NCI-H460 (cell line): Measurements from ENCODE around the gene ZNF440. TPM values are rescaled to one million over a fixed set of nuclear protein-coding genes. Genes with fewer than 3 reads are reported as not detected.
"Not testable (repeated sequence)": the region's sequence is repeated elsewhere in the genome, so short reads cannot be mapped to it uniquely, and the experiment has no call there.

Source experiments
- DNase-seq: peaks from one replicate; pipeline ENCODE4 v3.0.0-alpha.2; 2016; ENCODE audit warnings: low read depth; ENCODE audit errors: extremely low read depth
- polyA plus RNA-seq: library from polyadenylated mRNA; depleted of rRNA; stranded (reverse); fragments of >200 nt; gene quantifications from 2 replicates; pipeline ENCODE4 v1.2.3, GENCODE V29; 2014; cell fraction: nucleus; rRNA removed
- total RNA-seq: library from RNA; depleted of rRNA; stranded (reverse); fragments of >200 nt; shearing (Covaris generic); gene quantifications from 2 replicates; pipeline ENCODE4 v1.2.3, GENCODE V29; 2014; rRNA removed

Gene ZNF440
- 0.20 and 0.45 TPM in 2 replicates for total RNA-seq
- polyA plus RNA-seq = 0.18 TPM in 1 of 2 replicates, not detected in the other

DNA sequence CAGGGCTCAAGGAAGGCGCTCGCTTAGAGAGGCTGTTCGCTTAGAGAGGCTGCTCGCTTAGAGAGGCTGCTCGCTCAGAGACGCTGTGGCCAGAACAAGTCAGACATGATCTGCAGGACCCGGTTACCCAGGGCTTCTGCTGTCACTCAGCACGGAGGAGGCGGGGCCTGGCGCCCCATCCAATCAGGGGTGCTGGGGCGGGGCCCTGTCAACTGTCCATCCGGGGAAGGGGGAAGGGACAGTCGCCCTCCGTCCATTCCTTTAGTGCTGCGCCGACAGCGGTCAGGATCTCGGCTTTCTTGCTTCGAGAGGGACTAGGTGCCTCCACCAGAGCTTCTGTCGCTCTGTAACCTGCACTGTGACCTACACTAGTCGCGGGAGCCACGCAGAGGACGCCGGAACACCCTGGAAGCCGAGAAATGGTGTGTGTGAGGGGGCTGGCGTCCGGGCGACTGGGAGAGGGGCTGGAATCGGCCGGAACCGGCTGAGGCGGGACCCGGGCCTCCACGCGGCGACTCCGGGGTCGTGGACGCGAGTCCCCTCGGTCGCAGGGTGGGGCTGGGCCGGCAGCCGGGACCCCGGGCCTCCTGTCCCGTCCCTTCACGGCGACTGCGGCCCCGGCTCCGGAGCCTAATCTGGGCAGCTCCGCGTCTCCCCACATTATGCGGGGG, at the start of gene ZNF440:
Gene ZNF440 (plus strand): TSS at position 245 of the 671 bp plus-strand sequence. CDS start 175 bp downstream, at position 420.
- no peak for DNase-seq

DNA sequence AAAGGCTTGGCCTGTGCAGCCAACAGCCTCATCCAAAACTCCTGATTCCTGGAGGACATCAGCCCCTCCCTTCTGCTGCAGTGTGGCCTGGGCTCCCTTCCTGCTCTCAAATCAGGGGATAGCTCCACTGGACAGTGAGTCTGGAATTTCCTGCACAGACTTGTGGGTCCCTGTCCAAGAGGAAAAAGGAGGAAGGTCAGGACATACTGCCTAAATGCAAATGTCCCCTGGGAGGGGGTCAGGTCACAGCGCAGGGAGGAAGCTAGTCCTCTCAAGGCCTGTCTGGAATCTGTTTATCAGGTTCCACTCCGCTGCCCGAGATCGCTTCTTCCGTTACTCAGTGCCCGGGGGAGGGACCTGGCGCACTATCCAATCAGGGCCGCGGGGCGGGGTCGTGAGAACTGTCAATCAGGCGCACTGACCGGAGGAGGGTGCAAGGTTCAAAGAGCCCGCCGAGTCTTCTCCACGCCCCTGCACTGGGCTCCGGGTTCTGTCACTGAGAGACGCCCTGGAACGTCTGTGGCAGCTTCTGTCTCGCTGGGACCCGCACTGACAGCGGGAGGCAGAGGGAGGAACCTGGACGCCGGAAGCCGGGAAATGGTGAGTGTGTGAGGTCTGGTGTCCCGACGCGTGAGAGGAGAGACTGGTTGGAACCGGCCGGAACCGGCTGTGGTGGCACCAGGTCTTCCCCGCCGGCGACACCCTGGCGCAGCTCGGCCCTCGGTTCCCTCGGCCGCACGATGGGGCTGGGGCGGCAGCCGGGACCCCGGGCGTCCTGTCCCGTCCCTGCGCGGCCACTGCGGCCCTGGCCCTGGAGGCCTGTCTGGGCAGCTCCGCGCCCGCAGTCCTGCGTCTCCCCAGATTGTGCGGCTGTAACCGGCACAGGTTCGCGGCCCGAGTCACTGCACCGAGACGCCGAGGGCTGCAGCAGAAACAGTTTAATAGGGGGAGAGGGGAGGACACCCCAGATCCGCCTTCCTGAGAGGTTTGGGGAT, 47.2 kb upstream of the ZNF440 start, which contains the start of gene ZNF441:
Gene ZNF441 (plus strand): TSS at position 404 of the 995 bp plus-strand sequence. CDS start 194 bp downstream, at position 598.
- DNase-seq = no peak

DNA sequence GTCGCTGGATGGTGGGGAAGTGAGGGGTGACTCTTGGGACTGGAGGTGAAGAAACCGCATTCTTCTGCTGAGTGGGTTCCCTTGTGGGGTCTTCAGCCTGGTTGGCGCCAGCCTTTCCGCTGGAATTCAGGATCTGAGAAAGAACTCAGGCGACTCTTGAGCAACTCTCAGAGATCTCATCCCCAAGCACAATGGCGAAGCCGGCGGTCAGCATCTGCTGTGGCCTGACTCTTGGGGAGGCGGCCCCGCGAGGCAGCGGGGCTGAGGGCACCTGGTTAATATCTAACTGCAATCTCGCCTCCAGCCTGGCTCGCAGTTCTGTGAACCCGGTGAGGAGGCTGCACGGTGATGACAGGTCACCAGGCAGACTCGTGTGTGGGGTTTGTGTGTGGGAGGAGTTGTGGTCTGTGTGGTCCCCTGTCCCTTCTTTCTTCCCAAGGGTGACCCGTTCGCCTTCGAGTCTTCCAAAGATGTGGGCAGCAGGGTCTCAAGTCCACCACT, 46.4 kb upstream of the ZNF440 start:
- no peak for DNase-seq

DNA sequence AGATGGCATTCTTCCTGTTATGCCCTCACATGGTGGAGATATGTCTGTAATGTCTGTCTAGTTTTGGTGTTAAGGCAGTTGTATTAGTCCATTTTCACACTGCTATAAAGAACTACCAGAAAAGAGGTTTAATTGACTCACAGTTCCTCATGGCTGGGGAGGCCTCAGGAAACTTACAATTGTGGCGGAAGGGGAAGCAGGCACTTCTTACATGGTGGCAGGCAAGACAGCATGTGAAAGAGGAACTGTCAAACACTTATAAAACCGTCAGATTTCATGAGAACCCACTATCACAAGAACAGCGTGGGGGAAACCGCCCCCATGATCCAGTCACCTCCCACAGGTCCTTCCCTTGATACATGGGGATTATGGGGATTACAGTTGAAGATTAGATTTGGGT, 44.1 kb upstream of the ZNF440 start:
- DNase-seq = no peak

DNA sequence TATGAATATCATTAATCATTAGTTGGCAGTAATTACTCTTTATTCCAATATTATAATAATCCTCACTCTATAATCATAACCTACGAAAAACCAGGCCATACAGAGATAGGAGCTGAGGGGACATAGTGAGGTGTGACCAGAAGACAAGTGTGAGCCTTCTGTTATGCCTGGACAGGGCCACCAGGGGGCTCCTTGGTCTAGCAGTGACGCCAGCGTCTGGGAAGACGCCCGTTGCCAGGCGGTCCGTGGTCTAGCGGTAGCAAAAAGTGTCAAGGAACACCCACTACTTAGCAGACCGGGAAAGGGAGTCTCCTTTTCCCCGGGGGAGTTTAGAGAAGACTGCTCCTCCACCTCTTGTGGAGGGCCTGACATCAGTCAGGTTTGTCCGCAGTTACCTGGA, 42.6 kb upstream of the ZNF440 start:
- DNase-seq = not testable (repeated sequence)

DNA sequence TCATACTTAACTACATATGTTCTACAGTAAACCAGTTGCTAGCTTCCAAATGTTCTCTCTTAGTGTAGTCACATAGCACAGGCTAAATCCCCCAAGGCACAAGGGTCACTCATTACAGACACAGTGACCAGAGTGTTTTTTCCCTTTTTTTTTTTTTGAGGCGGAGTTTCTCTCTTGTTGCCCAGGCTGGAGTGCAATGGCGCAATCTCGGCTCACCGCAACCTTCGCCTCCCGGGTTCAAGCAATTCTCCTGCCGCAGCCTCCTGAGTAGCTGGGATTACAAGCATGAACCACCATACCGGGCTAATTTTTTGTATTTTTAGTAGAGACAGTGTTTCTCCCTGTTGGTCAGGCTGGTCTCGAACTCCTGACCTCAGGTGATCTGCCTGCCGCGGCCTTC, 37.4 kb upstream of the ZNF440 start:
- not testable (repeated sequence) for DNase-seq

DNA sequence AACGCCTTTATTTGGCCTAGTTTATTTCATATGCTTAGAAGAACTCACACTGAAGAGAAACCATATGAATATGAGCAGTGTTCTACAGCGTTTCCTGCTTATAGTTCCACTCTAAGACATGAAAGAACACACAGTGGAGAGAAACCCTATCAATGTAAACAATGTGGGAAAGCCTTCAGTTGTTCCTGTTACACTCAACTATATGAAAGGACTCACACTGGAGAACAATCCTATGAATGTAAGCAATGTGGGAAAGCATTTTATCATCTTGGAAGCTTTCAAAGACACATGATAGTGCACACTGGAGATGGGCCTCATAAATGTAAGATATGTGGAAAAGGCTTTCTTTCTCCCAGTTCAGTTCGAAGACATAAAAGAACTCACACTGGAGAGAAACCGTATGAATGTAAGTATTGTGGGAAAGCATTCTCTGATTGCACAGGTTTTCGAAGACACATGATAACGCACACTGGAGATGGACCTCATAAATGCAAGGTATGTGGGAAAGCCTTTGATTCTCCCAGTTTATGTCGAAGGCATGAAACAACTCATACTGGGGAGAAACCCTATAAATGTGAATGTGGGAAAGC, 33.5 kb upstream of the ZNF440 start:
- no peak for DNase-seq

DNA sequence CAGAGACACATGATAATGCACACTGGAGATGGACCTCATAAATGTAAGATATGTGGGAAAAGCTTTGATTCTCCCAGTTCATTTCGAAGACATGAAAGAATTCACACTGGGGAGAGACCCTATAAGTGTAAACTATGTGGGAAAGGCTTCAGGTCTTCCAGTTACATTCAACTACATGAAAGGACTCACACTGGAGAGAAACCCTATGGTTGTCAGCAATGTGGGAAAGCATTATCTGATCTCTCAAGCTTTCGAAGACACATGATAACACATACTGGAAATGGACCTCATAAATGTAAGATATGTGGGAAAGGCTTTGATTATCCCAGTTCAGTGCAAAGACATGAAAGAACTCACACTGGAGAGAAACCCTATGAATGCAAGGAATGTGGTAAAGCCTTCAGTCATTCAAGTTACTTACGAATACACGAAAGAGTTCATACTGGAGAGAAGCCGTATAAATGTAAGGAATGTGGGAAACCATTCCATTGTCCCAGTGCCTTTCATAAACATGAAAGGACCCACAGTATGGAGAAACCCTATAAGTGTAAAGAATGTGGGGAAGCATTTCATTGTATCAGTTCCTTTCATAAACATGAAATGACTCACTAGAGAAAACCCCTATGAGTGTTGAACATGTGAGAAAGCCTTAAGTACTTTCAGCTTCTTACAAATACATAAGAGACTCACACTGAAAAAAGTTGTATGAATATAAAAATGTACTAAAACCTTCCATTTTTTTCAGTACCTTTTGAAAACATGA, 32.6 kb upstream of the ZNF440 start:
- no peak for DNase-seq

DNA sequence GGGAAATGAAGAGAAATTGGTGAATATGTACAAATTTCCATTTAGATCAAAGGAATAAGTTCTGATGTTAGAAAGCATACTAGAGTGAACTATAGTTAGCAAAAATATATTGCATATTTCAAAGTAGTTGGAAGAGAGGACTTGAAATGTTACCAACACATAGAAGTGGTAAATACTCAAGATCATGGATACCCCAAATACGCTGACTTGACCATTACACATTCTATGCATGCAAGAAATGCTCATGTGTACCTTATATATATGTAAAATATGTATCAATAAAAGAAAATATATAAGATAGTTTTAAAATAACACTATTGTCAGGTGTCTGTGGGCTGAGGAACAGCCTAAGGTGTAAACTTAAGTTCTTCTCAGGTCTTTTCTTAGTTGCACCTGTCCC, 30.3 kb upstream of the ZNF440 start:
- DNase-seq = no peak

DNA sequence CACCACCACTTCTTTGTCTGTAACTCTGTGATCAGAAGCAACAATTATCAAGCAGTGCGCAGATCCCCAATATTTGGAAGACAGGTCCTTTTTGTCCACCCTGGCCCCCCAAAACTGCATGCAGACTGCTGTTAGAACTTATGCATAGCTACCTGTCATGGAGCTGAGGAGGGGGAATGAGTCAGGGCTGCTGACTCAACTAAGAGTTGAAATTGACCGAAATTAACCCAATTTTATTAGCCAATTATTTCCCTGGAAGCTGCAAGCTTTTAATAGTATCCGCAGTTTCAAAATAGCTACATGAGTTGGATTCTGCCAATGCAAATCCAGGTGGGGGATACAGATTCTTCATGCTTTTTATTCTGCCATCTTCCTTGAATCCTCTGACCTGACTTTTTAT, 29.7 kb upstream of the ZNF440 start:
- no peak for DNase-seq

DNA sequence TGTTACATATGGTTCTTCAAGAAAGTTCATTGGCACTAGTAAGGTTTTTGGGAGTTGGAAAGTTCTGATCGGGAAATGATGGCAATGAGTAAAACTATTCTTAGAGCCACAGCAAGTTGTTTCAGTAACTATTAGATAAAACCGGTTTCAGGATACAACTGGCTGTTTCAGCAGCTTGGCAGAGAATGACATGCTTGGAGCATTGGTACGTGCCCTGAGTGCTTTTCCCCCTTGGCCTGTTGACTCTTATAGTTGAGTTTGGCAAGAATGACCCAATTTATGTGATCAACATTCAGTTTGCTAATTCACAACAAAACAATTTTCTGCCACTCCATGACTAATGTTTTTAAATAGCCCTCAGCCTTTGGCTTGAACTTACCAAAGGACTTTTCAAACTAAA, 26.5 kb upstream of the ZNF440 start:
- no peak for DNase-seq

DNA sequence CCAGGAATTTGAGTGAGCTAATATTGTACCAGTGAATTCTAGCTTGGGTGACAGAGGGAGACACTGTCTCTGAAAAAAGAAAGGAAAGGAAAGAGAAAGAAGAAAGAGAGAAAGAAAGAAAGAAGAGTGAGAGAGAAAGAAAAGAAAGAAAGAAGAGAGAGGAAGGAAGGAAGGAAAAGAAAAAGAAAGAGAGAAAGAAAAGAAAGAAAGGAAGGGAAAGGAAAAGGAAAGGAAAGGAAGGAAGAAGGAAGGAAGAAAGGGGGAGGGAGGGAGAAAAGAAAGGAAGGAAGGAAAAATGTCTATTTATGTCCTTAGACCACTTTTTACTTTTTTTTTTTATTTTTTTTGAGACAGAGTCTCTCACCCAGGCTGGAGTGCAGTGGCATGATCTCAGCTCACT, 21.1 kb upstream of the ZNF440 start:
- DNase-seq = no peak

DNA sequence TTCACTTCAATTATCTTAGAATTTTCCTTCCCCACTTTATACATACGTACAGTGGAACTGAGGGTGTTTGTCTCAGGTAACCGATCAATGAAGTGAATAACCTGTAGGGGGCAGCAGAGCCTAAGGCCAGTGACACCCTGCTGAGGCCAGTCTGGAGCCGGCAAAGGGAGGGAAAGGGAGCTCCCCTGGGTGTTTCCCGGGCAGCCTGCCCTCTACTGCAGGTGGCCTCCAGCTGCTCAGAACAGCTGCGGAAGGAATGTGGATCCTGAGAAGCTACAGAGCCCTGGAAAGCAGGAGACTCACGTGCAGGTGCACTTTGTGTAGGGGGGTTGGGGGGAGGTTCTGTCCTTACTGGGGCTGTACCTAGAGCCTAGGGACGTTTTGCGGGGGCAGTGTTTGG, 16.6 kb upstream of the ZNF440 start:
- DNase-seq = peak; percentile 11

DNA sequence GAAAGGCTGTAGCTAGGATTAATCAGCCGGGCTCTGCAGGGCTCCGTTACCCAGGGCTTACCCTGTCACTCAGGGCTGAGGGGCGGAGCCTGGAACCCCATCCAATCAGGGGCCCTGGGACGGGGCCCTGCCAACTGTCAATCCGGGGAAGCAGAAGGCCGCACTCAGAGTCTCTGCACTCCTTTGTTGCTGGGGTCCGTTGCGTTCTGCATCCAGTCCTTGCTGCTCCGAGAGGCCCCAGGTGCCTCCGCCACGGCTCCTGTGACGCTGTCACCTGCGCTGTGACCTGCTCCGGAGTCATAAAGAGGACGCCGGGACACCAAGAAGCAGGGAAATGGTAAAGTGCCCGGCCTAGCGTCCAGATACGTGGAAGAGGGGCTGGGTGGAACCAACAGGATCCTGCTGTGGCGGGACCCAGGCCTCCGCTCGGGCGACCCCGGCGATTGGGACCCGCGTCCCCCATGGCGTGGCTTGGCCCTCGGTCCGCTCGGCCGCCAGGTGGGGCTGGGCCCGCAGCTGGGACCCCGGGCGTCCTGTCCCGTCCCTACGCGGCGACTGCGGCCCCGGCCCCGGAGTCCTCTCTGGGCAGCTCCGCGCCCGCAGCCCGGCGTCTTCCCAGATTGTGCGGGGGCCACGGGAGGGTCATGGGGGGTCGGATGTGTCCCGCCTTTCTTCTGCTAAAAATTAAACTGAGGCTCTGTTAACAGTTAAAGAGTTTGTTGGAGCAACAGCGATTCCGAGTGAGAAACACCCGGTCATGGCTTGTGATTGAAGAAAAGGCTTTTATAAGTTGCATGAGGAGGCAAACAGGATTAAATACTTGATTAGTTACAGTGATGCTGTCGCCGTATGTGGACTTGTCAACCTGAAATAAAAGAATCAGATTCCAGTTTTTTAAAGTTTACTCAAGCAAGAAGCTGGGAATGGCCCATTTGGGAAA, 15.4 kb upstream of the ZNF440 start, which contains the start of gene ZNF491:
Gene ZNF491 (plus strand): TSS at position 133 of the 940 bp plus-strand sequence. CDS start 7,431 bp downstream, outside the sequence.
- DNase-seq = no peak

DNA sequence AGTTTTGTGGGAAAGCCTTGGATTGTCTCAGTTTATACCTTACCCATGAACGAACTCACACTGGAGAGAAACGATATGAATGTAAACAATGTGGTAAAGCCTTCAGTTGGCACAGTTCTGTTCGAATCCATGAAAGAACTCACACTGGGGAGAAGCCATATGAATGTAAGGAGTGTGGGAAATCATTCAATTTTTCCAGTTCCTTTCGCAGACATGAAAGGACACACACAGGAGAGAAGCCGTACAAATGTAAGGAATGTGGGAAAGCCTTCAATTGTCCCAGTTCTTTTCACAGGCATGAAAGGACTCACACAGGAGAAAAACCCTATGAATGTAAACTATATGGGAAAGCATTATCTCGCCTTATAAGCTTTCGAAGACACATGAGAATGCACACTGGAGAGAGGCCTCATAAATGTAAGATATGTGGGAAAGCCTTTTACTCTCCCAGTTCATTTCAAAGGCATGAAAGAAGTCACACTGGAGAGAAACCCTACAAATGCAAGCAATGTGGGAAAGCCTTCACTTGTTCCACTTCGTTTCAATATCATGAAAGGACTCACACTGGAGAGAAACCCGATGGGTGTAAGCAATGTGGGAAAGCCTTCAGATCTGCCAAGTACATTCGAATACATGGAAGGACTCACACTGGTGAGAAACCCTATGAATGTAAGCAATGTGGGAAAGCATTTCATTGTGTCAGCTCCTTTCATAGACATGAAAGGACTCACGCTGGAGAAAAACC, 7.5 kb upstream of the ZNF440 start:
- no peak for DNase-seq

DNA sequence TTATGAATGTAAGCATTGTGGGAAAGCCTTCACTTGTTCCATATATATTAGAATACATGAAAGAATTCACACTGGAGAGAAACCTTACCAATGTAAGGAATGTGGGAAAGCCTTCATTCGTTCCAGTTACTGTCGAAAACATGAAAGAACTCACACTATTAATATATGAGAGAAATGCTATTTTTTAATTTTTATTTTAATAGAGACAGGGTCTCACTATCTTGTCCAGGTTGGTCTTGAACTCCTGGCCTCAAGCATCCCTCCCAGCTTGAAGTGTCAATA, 7.0 kb upstream of the ZNF440 start:
- no peak for DNase-seq

DNA sequence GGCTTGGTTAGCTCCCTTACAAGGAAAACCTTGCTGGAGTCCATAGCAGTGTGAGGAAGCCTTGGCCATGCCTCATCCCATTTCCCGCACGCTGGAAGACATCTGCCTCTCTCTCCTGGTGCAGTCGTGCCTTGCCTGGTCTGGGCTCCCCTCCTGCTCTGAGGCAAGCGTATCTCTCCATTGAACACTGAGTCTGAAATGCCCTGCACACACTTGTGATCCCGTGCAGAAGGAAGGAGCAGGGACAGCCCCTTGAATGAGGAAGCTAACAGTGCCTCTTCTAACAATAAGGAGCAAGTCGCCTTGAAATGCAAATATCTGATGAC, 407 bp upstream of the ZNF440 start:
- DNase-seq = no peak

DNA sequence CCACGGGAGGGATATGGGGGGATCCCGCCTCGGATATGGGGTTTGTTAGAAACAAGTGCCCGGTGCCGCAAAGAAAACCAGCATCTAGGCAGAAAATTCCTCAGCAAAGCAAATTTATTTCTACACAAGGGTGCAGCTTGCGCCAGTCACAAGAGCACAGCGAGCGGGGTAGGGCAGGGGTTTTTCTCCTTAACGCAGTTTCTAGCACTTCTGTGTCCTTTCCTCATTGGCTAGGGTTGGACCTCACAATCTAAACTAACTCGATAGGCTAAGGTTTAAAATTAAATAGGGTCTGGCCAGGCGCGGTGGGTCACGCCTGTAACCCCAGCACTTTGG, 595 bp downstream of the ZNF440 start:
- DNase-seq = no peak
